Stimulated activated CD8-positive, alpha-beta memory T cell treated with anti-CD3 and anti-CD28 coated beads, Interleukin-12 subunit alpha, Interleukin-12 subunit beta, amount 100 ng/mL, for 24 hours (primary cell): ENCODE measurements around the gene STEAP3.

ENCODE experiments used
- DNase-seq: peaks from one replicate; pipeline ENCODE4 v3.0.0-alpha.2; 2020; ENCODE audit errors: extremely low read depth

The STEAP3 gene

GRCh38 chr2:119225105-119225865, 1.7 kb downstream of the STEAP3 start:
- DNase-seq = no peak

- no peak for DNase-seq
Observed at GRCh38 chr2:119225926-119226325, 2.3 kb downstream of the STEAP3 start.

GRCh38 chr2:119227346-119227745, 3.7 kb downstream of the STEAP3 start:
- no peak for DNase-seq

- no peak for DNase-seq
Observed at GRCh38 chr2:119228136-119228535, 4.5 kb downstream of the STEAP3 start.

- no peak for DNase-seq
Observed at GRCh38 chr2:119228964-119229363, 5.3 kb downstream of the STEAP3 start.

GRCh38 chr2:119229716-119230115, 6.1 kb downstream of the STEAP3 start:
- no peak for DNase-seq

- no peak for DNase-seq
Observed at GRCh38 chr2:119230219-119231185, 6.9 kb downstream of the STEAP3 start.

GRCh38 chr2:119231975-119232665, 8.5 kb downstream of the STEAP3 start:
- DNase-seq = no peak

GRCh38 chr2:119232666-119232993, 9.0 kb downstream of the STEAP3 start:
- no peak for DNase-seq

GRCh38 chr2:119233326-119234020, 9.8 kb downstream of the STEAP3 start:
- no peak for DNase-seq

- no peak for DNase-seq
Observed at GRCh38 chr2:119234021-119235019, 10.7 kb downstream of the STEAP3 start.

GRCh38 chr2:119236796-119237195, 13.2 kb downstream of the STEAP3 start:
- DNase-seq = no peak

- no peak for DNase-seq
Observed at GRCh38 chr2:119240311-119241204, 16.9 kb downstream of the STEAP3 start.

- DNase-seq = no peak
Observed at GRCh38 chr2:119241205-119241532, 17.5 kb downstream of the STEAP3 start.

GRCh38 chr2:119242276-119243119, 18.9 kb downstream of the STEAP3 start:
- no peak for DNase-seq

- no peak for DNase-seq
Observed at GRCh38 chr2:119243621-119244020, 20.0 kb downstream of the STEAP3 start.

- DNase-seq = no peak
Observed at GRCh38 chr2:119245076-119245840, 21.6 kb downstream of the STEAP3 start.

GRCh38 chr2:119245841-119246230, 22.2 kb downstream of the STEAP3 start:
- DNase-seq = no peak
